Measurements from ENCODE around the gene MSI2. TPM values are rescaled to one million over a fixed set of nuclear protein-coding genes. Genes with fewer than 3 reads are reported as not detected.

The MSI2 gene
- total RNA-seq, 6 experiments from 2014 or later, result 12.0 to 22.6 (median 19.4) TPM

- Histone ChIP-seq H3K27ac (no peak overlapping the region), H3K4me3 (no peak overlapping the region), H3K36me3 (no peaks in the 10 kb centered on the region), H3K4me1 (peaks cover 0 to 6% (median 0%) of the 10 kb centered on the region in 4 donors), H3K27me3 (no peaks in the 10 kb centered on the region), H3K9me3 (no peaks in the 10 kb centered on the region)
- TF ChIP-seq POLR2A (IDR thresholded peaks at IDR 0.05) (no peak), CTCF (IDR thresholded peaks at IDR 0.05) (no peak)
- ATAC-seq (no peak), DNase-seq (no peak)
- WGBS (ENCODE audit: insufficient coverage, low coverage, low lambda C conversion rate, missing lambda C conversion rate), result 83% methylated on average over 7 of the region's 7 CpGs
- intact Hi-C loops (cut with DNase I), result no loop called here
These were observed 161.6 kb downstream of the MSI2 start for GRCh38 chr17:57417956-57418355.

GRCh38 chr17:57418463-57419246, 162.3 kb downstream of the MSI2 start:
- 66% methylated on average over 6 of the region's 7 CpGs for WGBS (ENCODE audit: insufficient coverage, low coverage, low lambda C conversion rate, missing lambda C conversion rate)

GRCh38 chr17:57419940-57420550, 163.7 kb downstream of the MSI2 start:
- no peaks in the 10 kb centered on the region for H3K36me3 ChIP-seq
- no peaks in the 10 kb centered on the region for H3K9me3 ChIP-seq
- 95% methylated on average over 8 of the region's 11 CpGs for WGBS (ENCODE audit: insufficient coverage, low coverage, low lambda C conversion rate, missing lambda C conversion rate)
- DNase-seq (no peak), ATAC-seq (no peak)
- peaks cover 0 to 6% (median 0%) of the 10 kb centered on the region in 4 donors for H3K4me1 ChIP-seq
- no peak overlapping the region for H3K4me3 ChIP-seq
- no peak for TF ChIP-seq CTCF (IDR thresholded peaks at IDR 0.05)
- no peak for TF ChIP-seq POLR2A (IDR thresholded peaks at IDR 0.05)
- no peak overlapping the region for H3K27ac ChIP-seq
- H3K27me3 ChIP-seq, result no peaks in the 10 kb centered on the region
- intact Hi-C loops (cut with DNase I), result no loop called here

More at GRCh38 chr17:57418463-57419246, 162.3 kb downstream of the MSI2 start:
- no peak for TF ChIP-seq POLR2A (IDR thresholded peaks at IDR 0.05)
- TF ChIP-seq CTCF (IDR thresholded peaks at IDR 0.05), result no peak
- intact Hi-C loops (cut with DNase I), result no loop called here
- Histone ChIP-seq H3K9me3 (no peaks in the 10 kb centered on the region), H3K27ac (no peak overlapping the region), H3K36me3 (no peaks in the 10 kb centered on the region), H3K27me3 (no peaks in the 10 kb centered on the region), H3K4me1 (peaks cover 0 to 6% (median 0%) of the 10 kb centered on the region in 4 donors), H3K4me3 (no peak overlapping the region)
- DNase-seq, result no peak
- no peak for ATAC-seq

- ATAC-seq (no peak), DNase-seq (no peak)
- Histone ChIP-seq H3K27me3 (no peaks in the 10 kb centered on the region), H3K4me3 (no peak overlapping the region), H3K4me1 (peaks cover 0 to 6% (median 0%) of the 10 kb centered on the region in 4 donors), H3K27ac (no peak overlapping the region), H3K9me3 (no peaks in the 10 kb centered on the region), H3K36me3 (no peaks in the 10 kb centered on the region)
- no peak for TF ChIP-seq CTCF (IDR thresholded peaks at IDR 0.05)
- TF ChIP-seq POLR2A (IDR thresholded peaks at IDR 0.05), result no peak
- WGBS (ENCODE audit: insufficient coverage, low coverage, low lambda C conversion rate, missing lambda C conversion rate), result 88% methylated on average over 12 of the region's 20 CpGs
- intact Hi-C loops (cut with DNase I), result no loop called here
These were observed 164.7 kb downstream of the MSI2 start for GRCh38 chr17:57420734-57421717.

Measured in right lobe of liver (tissue), 6 donors.